SU-DHL-6 (cell line): ENCODE measurements around the gene EPB41L4B.

Experiments
- EZH2phosphoT487 ChIP-seq: fragments of 200-600 bp; sonication (generic), shearing (Covaris generic); conservative IDR thresholded peaks from 2 replicates; pipeline ENCODE4 v1.6.1; 2018; ENCODE audit warnings: mild to moderate bottlenecking, antibody characterized with exemption, low read length, moderate library complexity, mixed read lengths
- TF ChIP-seq, protein P1 (sequence below): fragments of 200-600 bp; sonication (generic); IDR thresholded peaks from one replicate; pipeline ENCODE4 v1.5.1; 2017; ENCODE audit warnings: antibody characterized with exemption, mild to moderate bottlenecking, low read length, moderate library complexity; ENCODE audit not compliant: insufficient read depth, poor library complexity, severe bottlenecking

GRCh38 chr9:109159583-109159982, 161.3 kb downstream of the EPB41L4B start:
- TF ChIP-seq, protein P1, sequence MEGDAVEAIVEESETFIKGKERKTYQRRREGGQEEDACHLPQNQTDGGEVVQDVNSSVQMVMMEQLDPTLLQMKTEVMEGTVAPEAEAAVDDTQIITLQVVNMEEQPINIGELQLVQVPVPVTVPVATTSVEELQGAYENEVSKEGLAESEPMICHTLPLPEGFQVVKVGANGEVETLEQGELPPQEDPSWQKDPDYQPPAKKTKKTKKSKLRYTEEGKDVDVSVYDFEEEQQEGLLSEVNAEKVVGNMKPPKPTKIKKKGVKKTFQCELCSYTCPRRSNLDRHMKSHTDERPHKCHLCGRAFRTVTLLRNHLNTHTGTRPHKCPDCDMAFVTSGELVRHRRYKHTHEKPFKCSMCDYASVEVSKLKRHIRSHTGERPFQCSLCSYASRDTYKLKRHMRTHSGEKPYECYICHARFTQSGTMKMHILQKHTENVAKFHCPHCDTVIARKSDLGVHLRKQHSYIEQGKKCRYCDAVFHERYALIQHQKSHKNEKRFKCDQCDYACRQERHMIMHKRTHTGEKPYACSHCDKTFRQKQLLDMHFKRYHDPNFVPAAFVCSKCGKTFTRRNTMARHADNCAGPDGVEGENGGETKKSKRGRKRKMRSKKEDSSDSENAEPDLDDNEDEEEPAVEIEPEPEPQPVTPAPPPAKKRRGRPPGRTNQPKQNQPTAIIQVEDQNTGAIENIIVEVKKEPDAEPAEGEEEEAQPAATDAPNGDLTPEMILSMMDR: no peak
- TF ChIP-seq EZH2phosphoT487: no peak
